Muscle of leg (tissue), 11 donors: Measurements from ENCODE around the gene KCNA10. TPM values are rescaled to one million over a fixed set of nuclear protein-coding genes. Genes with fewer than 3 reads are reported as not detected.

Experiments used
- DNase-seq: peaks from one replicate; pipeline ENCODE4 v3.0.0; 2013
- H3K27ac ChIP-seq: one replicate; pipeline ENCODE4 v1.5.1; 2013; ENCODE audit warnings: mild to moderate bottlenecking, low read length, control low read depth
- H3K27me3 ChIP-seq: one replicate; pipeline ENCODE4 v1.6.1; 2013; ENCODE audit warnings: low read length; ENCODE audit not compliant: control insufficient read depth, insufficient read depth
- H3K36me3 ChIP-seq: one replicate; pipeline ENCODE4 v1.6.1; 2013; ENCODE audit warnings: low read length; ENCODE audit not compliant: control insufficient read depth, insufficient read depth
- H3K4me1 ChIP-seq: one replicate; pipeline ENCODE4 v1.6.1; 2013; ENCODE audit warnings: low read length; ENCODE audit not compliant: control insufficient read depth, insufficient read depth
- H3K4me3 ChIP-seq: one replicate; pipeline ENCODE4 v1.5.1; 2013; ENCODE audit warnings: low read length, control low read depth
- H3K9me3 ChIP-seq: replicated peaks from 2 replicates; pipeline ENCODE4 v1.6.1; 2013; ENCODE audit warnings: low read depth, low read length; ENCODE audit not compliant: control insufficient read depth
- WGBS: methylation state at CpG from one replicate; pipeline ENCODE4 v1.1.5; 2013; ENCODE audit warnings: missing lambda C conversion rate; ENCODE audit not compliant: insufficient coverage; 5-methylcytosine and 5-hydroxymethylcytosine counted together
- polyA plus RNA-seq, 8 donors: library from polyadenylated mRNA; unstranded; fragments of 120-200 nt; gene quantifications; one replicate each; pipeline versions ENCODE4 v1.2.1 to v1.2.3, GENCODE V29; 2013; ENCODE audit warnings: inconsistent platforms in 1 of 8, low replicate concordance in 1 of 8; ENCODE audit not compliant: insufficient read length in 8 of 8, insufficient read depth in 1 of 8
- total RNA-seq: library from RNA; stranded (reverse); fragments of 120-200 nt; gene quantifications from one replicate; pipeline ENCODE4 v1.2.4, GENCODE V29; 2013

Gene KCNA10
- total and polyA plus RNA-seq, 9 donors, result 0.09 to 0.75 (median 0.56) TPM

DNA sequence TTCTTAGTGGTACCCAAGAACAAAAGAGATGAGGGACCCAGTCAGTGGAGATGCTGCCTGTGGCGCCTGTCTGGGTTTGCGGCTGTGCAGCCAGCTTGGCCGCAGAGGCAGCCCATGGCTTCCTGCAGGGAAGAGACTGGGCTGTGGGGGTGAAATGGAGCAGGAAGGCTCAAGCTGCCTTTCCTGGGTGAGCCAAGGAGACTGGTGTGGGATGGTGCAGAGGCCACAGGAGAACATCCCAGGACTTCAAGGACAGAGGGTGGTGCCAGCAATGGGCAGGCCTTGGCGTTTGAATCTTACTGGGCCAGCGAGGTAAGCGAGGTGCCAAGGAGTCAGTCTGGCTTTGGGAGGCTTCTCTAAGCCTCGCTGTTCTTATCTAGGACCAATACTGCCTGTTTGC lies 26.4 kb downstream of the KCNA10 start:
- DNase-seq, result no peak

DNA sequence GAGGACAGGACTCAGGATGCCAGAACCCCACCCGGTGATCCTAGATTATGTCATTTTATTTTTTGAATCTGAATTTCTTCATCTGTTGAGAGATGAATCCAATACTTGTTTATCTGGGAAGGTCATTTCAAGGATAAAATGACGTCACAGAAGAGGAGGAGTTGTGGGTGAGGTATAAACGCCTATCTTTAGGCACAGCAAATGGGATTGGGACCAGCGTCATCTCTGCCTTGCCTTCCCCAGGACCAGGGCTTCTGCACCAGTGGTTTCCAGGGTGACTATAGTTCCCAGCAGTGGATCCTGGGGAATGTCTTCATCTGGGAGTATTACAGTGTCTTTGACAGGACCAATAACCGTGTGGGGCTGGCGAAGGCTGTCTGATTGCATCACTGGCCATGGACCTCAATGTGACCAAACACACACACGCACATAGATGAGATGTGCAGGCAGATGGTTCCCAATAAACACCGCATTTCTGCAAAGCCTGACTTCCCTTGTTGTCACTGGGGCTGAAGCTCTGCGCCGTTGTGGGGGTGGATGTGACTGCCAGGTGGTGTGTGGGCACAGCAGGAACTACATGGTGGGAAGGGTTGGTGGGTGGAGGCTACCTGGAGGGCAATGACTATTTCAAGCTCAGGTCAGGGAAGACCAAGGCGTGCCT lies 28.1 kb downstream of the KCNA10 start:
- Histone ChIP-seq H3K9me3 (no peaks in the 10 kb centered on the region), H3K4me3 (no peak overlapping the region), H3K4me1 (no peaks in the 10 kb centered on the region), H3K27ac (no peak overlapping the region), H3K27me3 (no peaks in the 10 kb centered on the region), H3K36me3 (no peaks in the 10 kb centered on the region)
- no peak for DNase-seq
- 61% methylated on average over 11 of the region's 11 CpGs for WGBS

More for the DNA sequence above, 26.4 kb downstream of the KCNA10 start:
- H3K4me3 ChIP-seq, result no peak overlapping the region
- H3K27me3 ChIP-seq, result no peaks in the 10 kb centered on the region
- no peaks in the 10 kb centered on the region for H3K9me3 ChIP-seq
- H3K36me3 ChIP-seq, result no peaks in the 10 kb centered on the region
- WGBS, result 73% methylated on average over 6 of the region's 7 CpGs
- no peaks in the 10 kb centered on the region for H3K4me1 ChIP-seq
- H3K27ac ChIP-seq, result no peak overlapping the region

DNA sequence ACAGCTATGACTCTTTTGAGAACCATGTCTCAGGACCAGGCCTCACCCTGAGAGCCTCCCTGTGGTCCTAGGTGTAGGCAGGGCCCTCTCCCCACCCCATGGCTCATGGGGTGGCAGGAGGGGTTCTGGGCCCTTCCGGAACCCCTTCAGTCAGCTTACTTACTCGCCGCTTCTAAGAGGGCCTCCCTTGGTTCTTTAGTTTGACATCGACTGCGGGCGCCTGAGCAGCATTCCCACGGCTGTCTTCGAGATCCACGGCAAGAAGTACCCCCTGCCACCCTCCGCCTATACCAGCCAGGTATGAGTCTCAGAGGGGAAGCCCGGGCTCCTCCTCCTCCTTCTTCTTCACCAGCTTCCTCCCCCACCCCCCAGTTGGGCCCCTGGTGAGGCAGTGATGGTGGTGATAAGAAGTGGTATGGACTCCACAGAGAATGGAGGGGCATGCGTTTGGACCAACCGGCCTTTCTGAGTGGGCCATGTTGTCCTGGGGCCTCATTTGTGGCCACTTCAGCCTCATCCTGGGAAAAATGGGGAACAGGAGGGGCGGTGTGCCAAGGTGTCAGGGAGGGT lies 28.9 kb downstream of the KCNA10 start:
- H3K4me1 ChIP-seq, result no peaks in the 10 kb centered on the region
- no peaks in the 10 kb centered on the region for H3K36me3 ChIP-seq
- H3K27me3 ChIP-seq, result no peaks in the 10 kb centered on the region
- no peak overlapping the region for H3K4me3 ChIP-seq
- no peak overlapping the region for H3K27ac ChIP-seq
- WGBS, result 77% methylated on average over 12 of the region's 14 CpGs
- H3K9me3 ChIP-seq, result no peaks in the 10 kb centered on the region
- no peak for DNase-seq

DNA sequence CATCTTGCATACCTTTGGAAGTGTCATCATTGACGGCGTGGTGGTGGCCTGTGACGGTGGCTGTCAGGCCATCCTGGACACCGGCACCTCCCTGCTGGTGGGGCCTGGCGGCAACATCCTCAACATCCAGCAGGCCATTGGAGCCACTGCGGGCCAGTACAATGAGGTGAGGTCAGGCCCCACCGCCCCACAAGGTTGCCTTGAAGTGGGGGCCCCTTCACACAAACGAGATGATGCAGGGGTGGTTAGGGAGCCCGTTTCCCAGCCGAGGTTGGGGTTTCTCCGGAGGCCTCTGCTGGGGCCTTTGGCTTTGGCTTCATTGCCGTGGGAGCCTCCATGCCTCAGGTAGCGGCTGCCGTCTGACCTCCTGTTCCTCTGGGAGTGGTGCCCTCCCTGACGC lies 29.6 kb downstream of the KCNA10 start:
- H3K9me3 ChIP-seq, result no peaks in the 10 kb centered on the region
- H3K27me3 ChIP-seq, result no peaks in the 10 kb centered on the region
- H3K4me1 ChIP-seq, result no peaks in the 10 kb centered on the region
- no peak overlapping the region for H3K27ac ChIP-seq
- no peak for DNase-seq
- H3K36me3 ChIP-seq, result no peaks in the 10 kb centered on the region
- H3K4me3 ChIP-seq, result no peak overlapping the region
- 88% methylated on average over 13 of the region's 15 CpGs for WGBS

DNA sequence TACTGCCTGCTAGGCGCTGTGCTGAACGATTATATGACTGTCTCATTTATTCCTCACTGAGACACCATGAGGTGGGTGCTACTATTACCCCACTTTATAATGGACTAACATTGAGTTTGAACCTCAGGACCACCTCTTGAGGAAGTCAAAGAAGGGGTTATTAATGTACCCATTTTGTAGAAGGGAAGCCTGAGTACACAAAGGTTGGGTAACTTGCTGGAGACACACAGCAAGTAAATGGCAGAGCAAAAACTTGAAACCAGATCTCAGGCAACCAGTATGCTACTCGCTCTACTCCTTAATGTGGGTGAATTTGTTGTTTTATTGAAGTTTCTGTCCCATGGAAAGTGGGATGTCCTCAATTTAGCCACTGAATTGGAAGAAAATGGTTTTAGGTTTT lies 30.1 kb downstream of the KCNA10 start:
- no peak for DNase-seq
- Histone ChIP-seq H3K27ac (no peak overlapping the region), H3K4me1 (no peaks in the 10 kb centered on the region), H3K36me3 (no peaks in the 10 kb centered on the region), H3K9me3 (no peaks in the 10 kb centered on the region), H3K4me3 (no peak overlapping the region), H3K27me3 (no peaks in the 10 kb centered on the region)
- no CpG with 5 or more reads among the region's 3 CpGs for WGBS

DNA sequence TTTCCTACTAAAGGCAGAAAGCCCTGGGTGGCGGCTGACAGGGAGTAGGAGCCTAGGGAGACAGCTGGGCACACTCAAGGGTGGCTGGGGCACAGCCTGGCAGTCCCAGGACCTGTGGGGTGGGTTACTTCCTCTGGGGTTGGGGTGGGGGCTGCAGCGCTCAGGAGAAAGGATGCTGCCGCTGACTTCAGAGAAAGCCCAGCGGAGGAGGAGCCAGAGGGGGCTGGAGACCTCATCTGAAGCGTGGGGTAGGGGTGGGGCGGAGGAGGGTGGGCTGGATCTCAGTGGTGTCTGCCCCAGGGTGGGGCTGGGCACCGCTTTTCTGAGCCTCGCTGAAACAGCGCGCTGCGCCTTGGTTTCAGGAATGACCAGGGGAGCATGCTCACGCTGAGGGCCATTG lies 30.8 kb downstream of the KCNA10 start:
- Histone ChIP-seq H3K27ac (no peak overlapping the region), H3K36me3 (no peaks in the 10 kb centered on the region), H3K4me1 (no peaks in the 10 kb centered on the region), H3K27me3 (peaks cover 2% of the 10 kb centered on the region), H3K4me3 (no peak overlapping the region), H3K9me3 (no peaks in the 10 kb centered on the region)
- DNase-seq, result no peak
- 55% methylated on average over 12 of the region's 12 CpGs for WGBS

DNA sequence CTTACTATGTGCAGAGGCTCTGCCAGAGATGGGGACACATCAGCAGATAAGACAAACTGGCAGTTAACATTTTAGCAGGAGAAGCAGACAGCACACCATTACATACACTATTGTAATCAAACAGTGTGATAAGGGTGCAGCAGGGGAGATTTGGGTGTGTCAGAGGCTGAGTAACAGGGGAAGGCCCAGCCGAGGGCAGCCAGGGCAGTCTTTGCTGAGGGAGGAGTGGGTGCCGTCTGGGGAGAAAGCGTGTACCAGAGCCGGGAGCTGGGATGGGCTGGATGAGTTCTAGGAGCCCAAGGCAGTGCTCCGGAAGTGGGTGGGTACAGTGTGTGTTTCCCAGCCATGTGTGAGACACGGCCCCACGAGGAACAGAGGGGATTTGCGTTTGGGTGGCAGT lies 31.2 kb downstream of the KCNA10 start:
- H3K9me3 ChIP-seq, result no peaks in the 10 kb centered on the region
- H3K36me3 ChIP-seq, result no peaks in the 10 kb centered on the region
- 43% methylated on average over 5 of the region's 8 CpGs for WGBS
- no peak for DNase-seq
- H3K4me3 ChIP-seq, result no peak overlapping the region
- no peak overlapping the region for H3K27ac ChIP-seq
- H3K27me3 ChIP-seq, result peaks cover 6% of the 10 kb centered on the region
- no peaks in the 10 kb centered on the region for H3K4me1 ChIP-seq

DNA sequence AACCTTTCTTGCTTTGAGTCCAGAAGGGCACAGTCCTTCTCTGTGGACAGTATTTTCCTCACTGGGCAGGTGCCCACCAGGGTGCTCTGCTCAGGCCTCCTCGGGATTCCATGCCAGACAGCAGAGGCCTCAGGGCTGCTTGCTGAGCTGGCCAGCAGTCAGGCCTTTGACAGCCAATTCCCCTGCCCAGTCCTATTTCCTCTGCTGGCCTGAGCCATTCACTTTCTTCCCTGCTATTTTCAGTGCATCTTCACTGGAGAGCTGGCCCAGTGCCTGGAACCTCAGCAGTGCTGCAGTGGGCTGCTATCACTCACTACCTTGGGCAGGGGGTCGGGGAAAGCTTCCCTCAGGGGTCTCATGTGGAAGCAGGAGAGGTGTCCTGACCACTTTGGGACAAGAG lies 33.2 kb downstream of the KCNA10 start:
- Histone ChIP-seq H3K27me3 (peaks cover 10% of the 10 kb centered on the region), H3K9me3 (no peaks in the 10 kb centered on the region), H3K36me3 (no peaks in the 10 kb centered on the region), H3K27ac (no peak overlapping the region), H3K4me1 (no peaks in the 10 kb centered on the region), H3K4me3 (no peak overlapping the region)
- WGBS, result 20% methylated on average over 2 of the region's 2 CpGs
- no peak for DNase-seq

DNA sequence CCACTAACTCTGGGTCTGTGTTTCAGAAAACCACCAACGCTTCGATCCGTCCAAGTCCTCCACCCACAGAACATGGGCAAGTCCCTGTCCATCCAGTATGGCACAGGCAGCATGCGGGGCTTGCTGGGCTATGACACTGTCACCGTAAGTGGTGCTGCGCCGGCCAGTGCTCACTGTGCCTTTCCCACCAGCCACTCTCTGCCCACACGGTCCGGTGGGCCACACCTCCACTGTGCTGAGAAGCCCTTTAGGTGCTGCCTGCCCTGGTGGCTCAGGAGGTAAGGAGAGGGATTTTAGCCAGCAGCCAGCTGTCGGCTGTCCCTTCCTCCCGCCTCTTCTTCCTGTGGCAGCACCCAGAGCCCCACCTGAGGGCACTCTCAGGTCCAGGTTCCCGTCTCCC lies 34.2 kb downstream of the KCNA10 start:
- Histone ChIP-seq H3K4me1 (no peaks in the 10 kb centered on the region), H3K9me3 (no peaks in the 10 kb centered on the region), H3K4me3 (no peak overlapping the region), H3K27me3 (peaks cover 13% of the 10 kb centered on the region), H3K27ac (no peak overlapping the region), H3K36me3 (no peaks in the 10 kb centered on the region)
- 73% methylated on average over 5 of the region's 12 CpGs for WGBS
- no peak for DNase-seq

DNA sequence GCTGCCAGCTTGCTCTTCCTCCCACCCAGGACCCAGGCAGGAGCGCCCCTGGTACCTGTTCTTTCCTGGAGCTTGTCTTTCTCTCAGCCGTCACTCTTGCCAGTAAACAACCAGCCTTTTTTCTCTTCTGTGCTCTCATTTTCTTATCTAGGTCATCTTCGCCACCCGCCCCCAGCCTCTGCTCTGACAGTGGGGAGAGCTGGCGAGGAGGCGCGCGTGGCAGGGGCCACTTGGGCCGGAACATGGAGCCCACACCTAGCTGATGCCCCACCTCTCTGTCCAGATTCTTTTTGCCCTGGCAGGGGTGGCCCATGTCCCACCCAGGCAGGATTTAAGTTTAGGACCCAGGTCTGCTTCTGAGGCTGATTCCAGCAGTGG lies 35.7 kb downstream of the KCNA10 start:
- no peaks in the 10 kb centered on the region for H3K4me1 ChIP-seq
- H3K27me3 ChIP-seq, result peaks cover 13% of the 10 kb centered on the region
- no peaks in the 10 kb centered on the region for H3K36me3 ChIP-seq
- DNase-seq, result no peak
- 70% methylated on average over 9 of the region's 9 CpGs for WGBS
- no peak overlapping the region for H3K4me3 ChIP-seq
- no peak overlapping the region for H3K27ac ChIP-seq
- H3K9me3 ChIP-seq, result no peaks in the 10 kb centered on the region
